Neural cell (in vitro differentiated cells): ENCODE results near the gene PRMT6. TPM values are rescaled to one million over a fixed set of nuclear protein-coding genes. Genes with fewer than 3 reads are reported as not detected.
A peak's percentile ranks its signal among the peaks of the same experiment; 100 is the strongest.
"Not testable (repeated sequence)": the region's sequence is repeated elsewhere in the genome, so short reads cannot be mapped to it uniquely, and the experiment has no call there.

ENCODE experiments used
- H2AFZ ChIP-seq: fragments of 200-600, 300-800 bp; sonication (generic), shearing (Covaris generic); 2 replicates; pipeline ENCODE4 v1.6.0; 2014; ENCODE audit warnings: low read depth, mild to moderate bottlenecking, antibody characterized with exemption, low read length, moderate library complexity
- H3F3A ChIP-seq: fragments of 200-600 bp; shearing (Covaris generic); 2 replicates; pipeline ENCODE4 v1.6.1; 2016; ENCODE audit warnings: mild to moderate bottlenecking, moderate library complexity, mixed read lengths, antibody characterized with exemption, low read length; ENCODE audit not compliant: insufficient read depth, poor library complexity, severe bottlenecking
- H3K27ac ChIP-seq: fragments of 200-600, 300-800 bp; sonication (generic), shearing (Covaris generic); 2 replicates; pipeline ENCODE4 v1.5.1; 2014; ENCODE audit warnings: mild to moderate bottlenecking, low read length, moderate library complexity
- H3K27me3 ChIP-seq: fragments of 300-800, 200-600 bp; sonication (generic), shearing (Covaris generic); 2 replicates; pipeline ENCODE4 v1.6.0; 2014; ENCODE audit warnings: mild to moderate bottlenecking, low read depth, low read length, moderate library complexity; ENCODE audit not compliant: insufficient read depth
- H3K36me3 ChIP-seq: fragments of 300-800, 200-600 bp; sonication (generic), shearing (Covaris generic); 2 replicates; pipeline ENCODE4 v1.5.1; 2014; ENCODE audit warnings: mild to moderate bottlenecking, antibody characterized with exemption, low read length, moderate library complexity; ENCODE audit not compliant: insufficient read depth
- H3K4me2 ChIP-seq: fragments of 300-800, 200-600 bp; sonication (generic), shearing (Covaris generic); 2 replicates; pipeline ENCODE4 v1.6.0; 2014; ENCODE audit warnings: mild to moderate bottlenecking, low read length
- H3K4me3 ChIP-seq: fragments of 300-800, 200-600 bp; sonication (generic), shearing (Covaris generic); 2 replicates; pipeline ENCODE4 v1.5.1; 2014; ENCODE audit warnings: mild to moderate bottlenecking, low read length, moderate library complexity
- H3K79me2 ChIP-seq: fragments of 200-600 bp; shearing (Covaris generic); replicated peaks from 2 replicates; pipeline ENCODE4 v1.6.0; 2014; ENCODE audit warnings: mild to moderate bottlenecking, low read length, moderate library complexity; ENCODE audit not compliant: insufficient read depth
- H3K9ac ChIP-seq: fragments of 300-800, 200-600 bp; sonication (generic), shearing (Covaris generic); 2 replicates; pipeline ENCODE4 v1.6.1; 2016; ENCODE audit warnings: mild to moderate bottlenecking, low read length, mixed read lengths
- H3K9me2 ChIP-seq: fragments of 200-600 bp; shearing (Covaris generic); 2 replicates; pipeline ENCODE4 v1.6.1; 2016; ENCODE audit warnings: mild to moderate bottlenecking, low read length, mixed read lengths; ENCODE audit not compliant: insufficient read depth
- H3K9me3 ChIP-seq: fragments of 200-600, 300-800 bp; sonication (generic), shearing (Covaris generic); 2 replicates; pipeline ENCODE4 v1.6.1; 2016; ENCODE audit warnings: mild to moderate bottlenecking, mixed run types, low read length, moderate library complexity, mixed read lengths
- H4K20me1 ChIP-seq: fragments of 200-600 bp; shearing (Covaris generic); 2 replicates; pipeline ENCODE4 v1.6.1; 2016; ENCODE audit warnings: mild to moderate bottlenecking, mixed run types; ENCODE audit not compliant: insufficient read depth
- CTCF ChIP-seq: fragments of 450-650 bp; IDR thresholded peaks from 2 replicates; pipeline ENCODE4 v1.5.1; 2014; ENCODE audit warnings: antibody characterized with exemption, mild to moderate bottlenecking, moderate library complexity; ENCODE audit not compliant: poor library complexity, severe bottlenecking
- EP300 ChIP-seq: fragments of 450-650 bp; conservative IDR thresholded peaks from 2 replicates; pipeline ENCODE4 v1.6.1; 2014; ENCODE audit warnings: antibody characterized with exemption, mild to moderate bottlenecking, moderate library complexity; ENCODE audit not compliant: poor library complexity, severe bottlenecking
- EZH2 ChIP-seq: fragments of 200-600, 300-800 bp; shearing (Covaris generic), sonication (generic); IDR thresholded peaks from 2 replicates; pipeline ENCODE4 v1.6.1; 2014; ENCODE audit warnings: antibody characterized with exemption, low read length, borderline replicate concordance, mild to moderate bottlenecking; ENCODE audit not compliant: insufficient read depth, poor library complexity, severe bottlenecking
- MXI1 ChIP-seq: fragments of 450-650 bp; conservative IDR thresholded peaks from 2 replicates; pipeline ENCODE4 v1.6.1; 2014; ENCODE audit warnings: antibody characterized with exemption, mild to moderate bottlenecking; ENCODE audit not compliant: poor library complexity, severe bottlenecking
- POLR2AphosphoS5 ChIP-seq: IDR thresholded peaks from 2 replicates; pipeline ENCODE4 v1.6.1; 2012
- RAD21 ChIP-seq: fragments of 450-650 bp; conservative IDR thresholded peaks from 2 replicates; pipeline ENCODE4 v1.6.1; 2014; ENCODE audit warnings: antibody characterized with exemption, mild to moderate bottlenecking, moderate library complexity
- REST ChIP-seq: IDR thresholded peaks from 2 replicates; pipeline ENCODE4 v1.6.1; 2012; ENCODE audit warnings: borderline replicate concordance
- SMC3 ChIP-seq: fragments of 450-650 bp; conservative IDR thresholded peaks from 2 replicates; pipeline ENCODE4 v1.6.1; 2014; ENCODE audit warnings: antibody characterized with exemption, mild to moderate bottlenecking, moderate library complexity; ENCODE audit not compliant: poor library complexity
- TAF1 ChIP-seq: IDR thresholded peaks from 2 replicates; pipeline ENCODE4 v1.6.1; 2012; ENCODE audit warnings: low read depth
- polyA plus RNA-seq: library from polyadenylated mRNA; depleted of rRNA; stranded (reverse); fragments of >200 nt; gene quantifications from 2 replicates; pipeline ENCODE4 v1.2.3, GENCODE V29; 2014

PRMT6 gene
- polyA plus RNA-seq, 1 donor from 2014 or later, result 19.0 TPM

- peaks cover 14% of the 10 kb centered on the region for H3K79me2 ChIP-seq
- not testable (repeated sequence) for H3K9me2 ChIP-seq, H3K4me2 ChIP-seq, H3K9me3 ChIP-seq, H3K36me3 ChIP-seq, H3F3A ChIP-seq, H4K20me1 ChIP-seq, H3K27me3 ChIP-seq
- peak overlapping the region; percentile 86 for H3K27ac ChIP-seq
- peak overlapping the region; percentile 77 for H3K4me3 ChIP-seq
- H2AFZ ChIP-seq, result peak overlapping the region; percentile 65
- H3K9ac ChIP-seq, result peak overlapping the region; percentile 89
These were observed 502 bp upstream of the PRMT6 start for GRCh38 chr1:107055919-107056425.

GRCh38 chr1:107057197-107058133 lies 991 bp downstream of the PRMT6 start:
- Histone ChIP-seq H3K9me3 (no peaks in the 10 kb centered on the region), H3K4me2 (peak overlapping the region; percentile 72), H2AFZ (peak overlapping the region; percentile 97), H3K79me2 (peaks cover 14% of the 10 kb centered on the region), H3F3A (no peaks in the 10 kb centered on the region), H3K27ac (peak overlapping the region; percentile 86), H3K9ac (peak overlapping the region; percentile 89), H3K27me3 (no peaks in the 10 kb centered on the region), H3K9me2 (no peaks in the 10 kb centered on the region), H3K36me3 (peaks cover 4% of the 10 kb centered on the region), H4K20me1 (no peaks in the 10 kb centered on the region), H3K4me3 (peak overlapping the region; percentile 77)
- peak; percentile 44 for TF ChIP-seq MXI1
- no peak for TF ChIP-seq CTCF

- Histone ChIP-seq H3K9me3 (no peaks in the 10 kb centered on the region), H3F3A (no peaks in the 10 kb centered on the region), H3K36me3 (peaks cover 4% of the 10 kb centered on the region), H3K9ac (no peak overlapping the region), H3K27me3 (no peaks in the 10 kb centered on the region), H3K79me2 (peaks cover 14% of the 10 kb centered on the region), H2AFZ (no peak overlapping the region), H3K4me2 (peak overlapping the region; percentile 72), H4K20me1 (no peaks in the 10 kb centered on the region), H3K9me2 (no peaks in the 10 kb centered on the region), H3K27ac (no peak overlapping the region), H3K4me3 (peak overlapping the region; percentile 77)
- TF ChIP-seq EP300, result no peak
- TF ChIP-seq POLR2AphosphoS5, result no peak
- TF ChIP-seq EZH2, result no peak
- no peak for TF ChIP-seq RAD21
- TF ChIP-seq CTCF, result no peak
- no peak for TF ChIP-seq SMC3
- no peak for TF ChIP-seq TAF1
- no peak for TF ChIP-seq REST
- no peak for TF ChIP-seq MXI1
These were observed 2.0 kb downstream of the PRMT6 start for GRCh38 chr1:107058245-107059032.
